ENCODE measurements around the gene LILRA6.

DNA sequence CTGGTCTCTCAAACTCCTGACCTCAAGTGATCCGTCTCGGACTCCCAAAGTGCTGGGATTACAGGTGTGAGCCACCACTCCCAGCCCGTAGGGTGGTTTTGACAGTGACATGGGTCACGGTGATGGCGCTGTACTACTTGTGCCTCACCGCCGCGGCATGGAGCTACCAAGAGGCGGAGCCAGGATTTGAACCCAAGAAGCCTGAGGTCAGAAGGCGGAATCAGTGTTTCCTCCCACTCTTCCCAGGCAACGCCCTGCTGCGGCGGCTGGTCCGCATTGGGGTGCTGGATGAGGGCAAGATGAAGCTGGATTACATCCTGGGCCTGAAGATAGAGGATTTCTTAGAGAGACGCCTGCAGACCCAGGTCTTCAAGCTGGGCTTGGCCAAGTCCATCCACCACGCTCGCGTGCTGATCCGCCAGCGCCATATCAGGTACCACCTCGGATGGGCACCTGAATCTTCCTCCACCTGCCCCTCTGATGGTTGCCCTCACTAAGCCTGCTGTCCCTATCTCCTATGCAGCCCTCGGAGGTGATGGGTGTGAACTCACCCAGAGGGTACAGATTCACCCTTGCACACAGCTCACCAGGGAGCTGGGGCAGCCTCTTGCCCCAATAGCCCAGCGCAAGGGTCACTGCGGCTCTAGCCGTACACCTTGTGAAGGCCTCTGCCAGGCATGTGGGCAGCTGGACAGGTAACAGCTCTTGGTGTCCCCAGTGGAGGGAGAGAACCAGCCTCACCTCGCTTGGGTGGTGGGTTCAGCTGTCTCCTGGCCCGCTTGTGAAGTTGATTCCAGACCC, 36.4 kb downstream of the LILRA6 start:
- TF ChIP-seq, protein P1, sequence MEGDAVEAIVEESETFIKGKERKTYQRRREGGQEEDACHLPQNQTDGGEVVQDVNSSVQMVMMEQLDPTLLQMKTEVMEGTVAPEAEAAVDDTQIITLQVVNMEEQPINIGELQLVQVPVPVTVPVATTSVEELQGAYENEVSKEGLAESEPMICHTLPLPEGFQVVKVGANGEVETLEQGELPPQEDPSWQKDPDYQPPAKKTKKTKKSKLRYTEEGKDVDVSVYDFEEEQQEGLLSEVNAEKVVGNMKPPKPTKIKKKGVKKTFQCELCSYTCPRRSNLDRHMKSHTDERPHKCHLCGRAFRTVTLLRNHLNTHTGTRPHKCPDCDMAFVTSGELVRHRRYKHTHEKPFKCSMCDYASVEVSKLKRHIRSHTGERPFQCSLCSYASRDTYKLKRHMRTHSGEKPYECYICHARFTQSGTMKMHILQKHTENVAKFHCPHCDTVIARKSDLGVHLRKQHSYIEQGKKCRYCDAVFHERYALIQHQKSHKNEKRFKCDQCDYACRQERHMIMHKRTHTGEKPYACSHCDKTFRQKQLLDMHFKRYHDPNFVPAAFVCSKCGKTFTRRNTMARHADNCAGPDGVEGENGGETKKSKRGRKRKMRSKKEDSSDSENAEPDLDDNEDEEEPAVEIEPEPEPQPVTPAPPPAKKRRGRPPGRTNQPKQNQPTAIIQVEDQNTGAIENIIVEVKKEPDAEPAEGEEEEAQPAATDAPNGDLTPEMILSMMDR (IDR thresholded peaks at IDR 0.05; ENCODE audit: low read depth, low read length) = no peak
- no peak for TF ChIP-seq EZH2phosphoT487 (IDR thresholded peaks at IDR 0.05; ENCODE audit: low read depth)

Data from OCI-LY3 (cell line).